Esophagus muscularis mucosa (tissue), 4 donors: ENCODE results near the gene IL32.

Experiments used
- EP300 ChIP-seq: sonication (generic); formaldehyde crosslinking; IDR thresholded peaks from one replicate; pipeline ENCODE4 v1.6.1; 2017; ENCODE audit warnings: antibody characterized with exemption
- POLR2A ChIP-seq: fragments of 450-650 bp; IDR thresholded peaks from one replicate; pipeline ENCODE4 v1.6.1; 2017; ENCODE audit warnings: antibody characterized with exemption, moderate library complexity, mild to moderate bottlenecking, low read depth
- POLR2AphosphoS5 ChIP-seq, 2 donors: sonication (generic); formaldehyde crosslinking; IDR thresholded peaks; one replicate each; pipeline ENCODE4 v1.6.1; 2017; ENCODE audit warnings: antibody characterized with exemption in 2 of 2
- TF ChIP-seq, protein P1 (sequence below), 3 experiments: fragments of 200-600 bp in 2 of 3; fragments of 450-650 bp in 1 of 3; sonication (generic) in 2 of 3; IDR thresholded peaks; one replicate each; pipeline ENCODE4 v1.5.1; 2017 to 2019; ENCODE audit warnings: antibody characterized with exemption in 3 of 3, mild to moderate bottlenecking in 2 of 3, moderate library complexity in 1 of 3

DNA sequence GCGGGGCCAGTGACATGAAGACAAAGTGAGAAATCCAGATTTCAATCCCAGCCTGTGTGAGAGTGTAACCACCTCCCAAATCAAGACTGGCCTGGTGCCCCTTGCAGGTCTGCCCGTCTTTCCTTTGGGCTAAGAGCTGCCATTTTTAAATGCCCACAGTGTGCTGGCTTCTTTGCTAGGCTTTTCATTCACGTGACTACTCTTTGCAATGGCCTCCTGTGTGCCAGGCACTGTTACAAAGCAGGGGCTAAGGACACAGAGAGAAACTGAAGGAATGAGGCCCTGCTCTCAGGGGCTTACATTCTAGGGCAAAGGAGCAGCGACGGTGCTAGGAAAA, 33.9 kb downstream of the IL32 start:
- TF ChIP-seq POLR2AphosphoS5 (IDR thresholded peaks at IDR 0.05): no peak
- TF ChIP-seq, protein P1, sequence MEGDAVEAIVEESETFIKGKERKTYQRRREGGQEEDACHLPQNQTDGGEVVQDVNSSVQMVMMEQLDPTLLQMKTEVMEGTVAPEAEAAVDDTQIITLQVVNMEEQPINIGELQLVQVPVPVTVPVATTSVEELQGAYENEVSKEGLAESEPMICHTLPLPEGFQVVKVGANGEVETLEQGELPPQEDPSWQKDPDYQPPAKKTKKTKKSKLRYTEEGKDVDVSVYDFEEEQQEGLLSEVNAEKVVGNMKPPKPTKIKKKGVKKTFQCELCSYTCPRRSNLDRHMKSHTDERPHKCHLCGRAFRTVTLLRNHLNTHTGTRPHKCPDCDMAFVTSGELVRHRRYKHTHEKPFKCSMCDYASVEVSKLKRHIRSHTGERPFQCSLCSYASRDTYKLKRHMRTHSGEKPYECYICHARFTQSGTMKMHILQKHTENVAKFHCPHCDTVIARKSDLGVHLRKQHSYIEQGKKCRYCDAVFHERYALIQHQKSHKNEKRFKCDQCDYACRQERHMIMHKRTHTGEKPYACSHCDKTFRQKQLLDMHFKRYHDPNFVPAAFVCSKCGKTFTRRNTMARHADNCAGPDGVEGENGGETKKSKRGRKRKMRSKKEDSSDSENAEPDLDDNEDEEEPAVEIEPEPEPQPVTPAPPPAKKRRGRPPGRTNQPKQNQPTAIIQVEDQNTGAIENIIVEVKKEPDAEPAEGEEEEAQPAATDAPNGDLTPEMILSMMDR (IDR thresholded peaks at IDR 0.05): no peak
- TF ChIP-seq POLR2A: no peak
- no peak for TF ChIP-seq EP300
